Neutrophil (primary cell): Measurements from ENCODE around the gene POLR1B.

Experiments used
- H3K27ac ChIP-seq: fragments of 200-600 bp; sonication (generic); 2 replicates; pipeline ENCODE4 v1.5.1; 2016; ENCODE audit warnings: mild to moderate bottlenecking, moderate library complexity
- H3K27me3 ChIP-seq: fragments of 200-600 bp; sonication (generic); 2 replicates; pipeline ENCODE4 v1.6.0; 2016; ENCODE audit warnings: mild to moderate bottlenecking
- H3K36me3 ChIP-seq: fragments of 200-600 bp; sonication (generic); 2 replicates; pipeline ENCODE4 v1.5.1; 2017
- H3K4me1 ChIP-seq, 2 experiments: fragments of 200-600 bp in 1 of 2; sonication (generic) in 1 of 2; 1 replicate in 1 of 2; 2 replicates in 1 of 2; pipeline versions ENCODE4 v1.5.1 to v1.6.1; 2013 to 2016; ENCODE audit warnings: low read depth in 1 of 2, low read length in 1 of 2, mild to moderate bottlenecking in 1 of 2, moderate library complexity in 1 of 2; ENCODE audit not compliant: control insufficient read depth in 1 of 2, insufficient read depth in 1 of 2
- H3K4me3 ChIP-seq, 2 experiments: fragments of 200-600 bp in 1 of 2; sonication (generic) in 1 of 2; 1 replicate in 1 of 2; 2 replicates in 1 of 2; pipeline ENCODE4 v1.5.1; 2013 to 2016; ENCODE audit warnings: low read depth in 1 of 2, low read length in 1 of 2, mild to moderate bottlenecking in 1 of 2, moderate library complexity in 1 of 2
- H3K9me3 ChIP-seq: fragments of 200-600 bp; sonication (generic); 2 replicates; pipeline ENCODE4 v1.5.1; 2016
- CTCF ChIP-seq: fragments of 200-600 bp; sonication (generic); IDR thresholded peaks from 2 replicates; pipeline ENCODE4 v1.5.1; 2016; ENCODE audit warnings: antibody characterized with exemption

The POLR1B gene

GRCh38 chr2:112626604-112627059 is 84.4 kb downstream of the POLR1B start:
- Histone ChIP-seq H3K4me1 (peaks cover 42 to 45% of the 10 kb centered on the region in 2 experiments), H3K36me3 (no peaks in the 10 kb centered on the region), H3K4me3 (peak overlapping the region; percentile 53 to 56), H3K9me3 (no peaks in the 10 kb centered on the region), H3K27ac (peak overlapping the region; percentile 82), H3K27me3 (no peaks in the 10 kb centered on the region)
- TF ChIP-seq CTCF = peak; percentile 77
